KMS-11 (cell line): Measurements from ENCODE around the gene FURIN.

ENCODE experiments used
- H2AFZ ChIP-seq: fragments of 200-600 bp; sonication (generic); 2 replicates; pipeline ENCODE4 v1.6.1; 2016; ENCODE audit warnings: antibody characterized with exemption, mixed run types, low read depth
- H3K27ac ChIP-seq: fragments of 200-600 bp; sonication (generic); 2 replicates; pipeline ENCODE4 v1.6.1; 2016; ENCODE audit warnings: mild to moderate bottlenecking, mixed run types
- H3K27me3 ChIP-seq: fragments of 200-600 bp; sonication (generic); 2 replicates; pipeline ENCODE4 v1.6.1; 2017; ENCODE audit warnings: mild to moderate bottlenecking, low read depth, mixed run types, moderate library complexity; ENCODE audit not compliant: insufficient read depth
- H3K36me3 ChIP-seq: fragments of 200-600 bp; sonication (generic); 2 replicates; pipeline ENCODE4 v1.6.1; 2017; ENCODE audit warnings: mild to moderate bottlenecking, mixed run types; ENCODE audit not compliant: insufficient read depth
- H3K4me1 ChIP-seq: fragments of 200-600 bp; sonication (generic); 2 replicates; pipeline ENCODE4 v1.6.1; 2016; ENCODE audit warnings: mild to moderate bottlenecking, low read depth, mixed run types; ENCODE audit not compliant: poor library complexity, severe bottlenecking
- H3K4me2 ChIP-seq: fragments of 200-600 bp; sonication (generic); 2 replicates; pipeline ENCODE4 v1.7.0; 2016; ENCODE audit warnings: mild to moderate bottlenecking, mixed run types
- H3K4me3 ChIP-seq: fragments of 200-600 bp; sonication (generic); IDR thresholded peaks from 2 replicates; pipeline ENCODE4 v1.6.1; 2017; ENCODE audit warnings: low read depth, low read length, mixed read lengths; ENCODE audit not compliant: insufficient read depth
- H3K79me2 ChIP-seq: fragments of 200-600 bp; sonication (generic); 2 replicates; pipeline ENCODE4 v1.6.1; 2016; ENCODE audit warnings: low read depth, mixed run types; ENCODE audit not compliant: insufficient read depth
- H3K9ac ChIP-seq: fragments of 200-600 bp; sonication (generic); 2 replicates; pipeline ENCODE4 v1.6.1; 2016; ENCODE audit warnings: mild to moderate bottlenecking, mixed run types
- H4K20me1 ChIP-seq: fragments of 200-600 bp; sonication (generic); 2 replicates; pipeline ENCODE4 v1.6.1; 2016; ENCODE audit warnings: mild to moderate bottlenecking, mixed run types; ENCODE audit not compliant: insufficient read depth
- TF ChIP-seq, protein P1 (sequence below): fragments of 200-600 bp; sonication (generic); conservative IDR thresholded peaks from 2 replicates; pipeline ENCODE4 v1.6.1; 2017; ENCODE audit warnings: low read depth, mild to moderate bottlenecking, antibody characterized with exemption, low read length, moderate library complexity, mixed read lengths

Gene FURIN

DNA sequence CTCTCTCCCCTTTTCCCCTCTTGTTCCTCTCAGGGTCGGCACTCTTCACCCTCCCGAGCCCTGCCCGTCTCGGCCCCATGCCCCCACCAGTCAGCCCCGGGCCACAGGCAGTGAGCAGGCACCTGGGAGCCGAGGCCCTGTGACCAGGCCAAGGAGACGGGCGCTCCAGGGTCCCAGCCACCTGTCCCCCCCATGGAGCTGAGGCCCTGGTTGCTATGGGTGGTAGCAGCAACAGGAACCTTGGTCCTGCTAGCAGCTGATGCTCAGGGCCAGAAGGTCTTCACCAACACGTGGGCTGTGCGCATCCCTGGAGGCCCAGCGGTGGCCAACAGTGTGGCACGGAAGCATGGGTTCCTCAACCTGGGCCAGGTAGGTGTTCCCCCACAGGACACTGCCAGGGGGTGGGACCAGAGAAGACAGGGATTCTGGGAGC lies 7.2 kb downstream of the FURIN start:
- Histone ChIP-seq H3K9ac (no peak overlapping the region), H3K27me3 (no peaks in the 10 kb centered on the region), H3K27ac (no peak overlapping the region), H3K4me3 (no peak overlapping the region), H3K36me3 (no peaks in the 10 kb centered on the region; the same call in 1 of the 2 replicates), H2AFZ (no peak overlapping the region), H3K79me2 (peaks cover 24% of the 10 kb centered on the region), H3K4me2 (no peak overlapping the region), H3K4me1 (peaks cover 24% of the 10 kb centered on the region), H4K20me1 (no peaks in the 10 kb centered on the region)
- TF ChIP-seq, protein P1, sequence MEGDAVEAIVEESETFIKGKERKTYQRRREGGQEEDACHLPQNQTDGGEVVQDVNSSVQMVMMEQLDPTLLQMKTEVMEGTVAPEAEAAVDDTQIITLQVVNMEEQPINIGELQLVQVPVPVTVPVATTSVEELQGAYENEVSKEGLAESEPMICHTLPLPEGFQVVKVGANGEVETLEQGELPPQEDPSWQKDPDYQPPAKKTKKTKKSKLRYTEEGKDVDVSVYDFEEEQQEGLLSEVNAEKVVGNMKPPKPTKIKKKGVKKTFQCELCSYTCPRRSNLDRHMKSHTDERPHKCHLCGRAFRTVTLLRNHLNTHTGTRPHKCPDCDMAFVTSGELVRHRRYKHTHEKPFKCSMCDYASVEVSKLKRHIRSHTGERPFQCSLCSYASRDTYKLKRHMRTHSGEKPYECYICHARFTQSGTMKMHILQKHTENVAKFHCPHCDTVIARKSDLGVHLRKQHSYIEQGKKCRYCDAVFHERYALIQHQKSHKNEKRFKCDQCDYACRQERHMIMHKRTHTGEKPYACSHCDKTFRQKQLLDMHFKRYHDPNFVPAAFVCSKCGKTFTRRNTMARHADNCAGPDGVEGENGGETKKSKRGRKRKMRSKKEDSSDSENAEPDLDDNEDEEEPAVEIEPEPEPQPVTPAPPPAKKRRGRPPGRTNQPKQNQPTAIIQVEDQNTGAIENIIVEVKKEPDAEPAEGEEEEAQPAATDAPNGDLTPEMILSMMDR, result no peak

- Histone ChIP-seq H4K20me1 (no peaks in the 10 kb centered on the region), H3K4me2 (no peak overlapping the region), H2AFZ (no peak overlapping the region), H3K79me2 (peaks cover 24% of the 10 kb centered on the region), H3K27ac (no peak overlapping the region), H3K9ac (no peak overlapping the region), H3K27me3 (no peaks in the 10 kb centered on the region), H3K4me1 (peaks cover 20% of the 10 kb centered on the region), H3K36me3 (no peaks in the 10 kb centered on the region; the same call in 1 of the 2 replicates), H3K4me3 (no peak overlapping the region)
- TF ChIP-seq, protein P1, result no peak
Measured at GRCh38 chr15:90876046-90876445, 7.7 kb downstream of the FURIN start.

- no peak overlapping the region for H3K27ac ChIP-seq
- H3K4me3 ChIP-seq, result no peak overlapping the region
- H2AFZ ChIP-seq, result no peak overlapping the region
- H4K20me1 ChIP-seq, result no peaks in the 10 kb centered on the region
- TF ChIP-seq, protein P1, result no peak
- no peaks in the 10 kb centered on the region; the same call in 1 of the 2 replicates for H3K36me3 ChIP-seq
- H3K4me2 ChIP-seq, result no peak overlapping the region
- H3K27me3 ChIP-seq, result no peaks in the 10 kb centered on the region
- H3K9ac ChIP-seq, result no peak overlapping the region
- peaks cover 20% of the 10 kb centered on the region for H3K4me1 ChIP-seq
- H3K79me2 ChIP-seq, result peaks cover 24% of the 10 kb centered on the region
Measured at GRCh38 chr15:90876512-90877170, 8.3 kb downstream of the FURIN start.

GRCh38 chr15:90877315-90877714 lies 8.9 kb downstream of the FURIN start:
- Histone ChIP-seq H3K27ac (no peak overlapping the region), H2AFZ (no peak overlapping the region), H3K4me1 (peaks cover 18% of the 10 kb centered on the region), H3K27me3 (no peaks in the 10 kb centered on the region), H3K4me2 (no peak overlapping the region), H3K36me3 (no peaks in the 10 kb centered on the region; the same call in 1 of the 2 replicates), H3K79me2 (peaks cover 22% of the 10 kb centered on the region), H3K4me3 (no peak overlapping the region), H4K20me1 (no peaks in the 10 kb centered on the region), H3K9ac (no peak overlapping the region)
- TF ChIP-seq, protein P1, result no peak
